ENCODE data around the gene POU2F1. TPM values are rescaled to one million over a fixed set of nuclear protein-coding genes. Genes with fewer than 3 reads are reported as not detected.
"Not testable (repeated sequence)": the region's sequence is repeated elsewhere in the genome, so short reads cannot be mapped to it uniquely, and the experiment has no call there.

POU2F1 gene
- total and polyA plus RNA-seq, 9 donors: 4.5 to 6.9 (median 5.9) TPM

DNA sequence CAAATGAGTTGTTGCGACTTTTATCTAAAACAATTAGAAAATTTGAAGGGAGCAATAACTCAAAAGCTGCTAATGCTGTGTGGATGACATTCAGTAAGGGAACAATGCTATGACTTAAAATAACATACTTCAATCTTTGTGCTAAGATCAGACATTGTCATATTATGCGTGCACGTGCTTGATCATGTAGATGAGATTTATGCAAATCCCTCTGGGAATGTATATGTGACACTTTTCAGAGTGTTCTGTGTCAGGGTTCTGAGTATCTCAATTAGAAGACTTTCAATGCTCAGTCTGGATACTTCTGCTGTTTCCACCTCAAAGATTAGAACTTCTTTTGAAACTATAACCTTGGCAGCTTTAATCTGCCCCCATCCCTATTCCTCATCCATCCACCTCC lies 18.6 kb upstream of the POU2F1 start:
- WGBS (ENCODE audit: insufficient coverage): no CpG with 5 or more reads among the region's 3 CpGs
- no peaks in the 10 kb centered on the region for H3K9me3 ChIP-seq (replicated peaks; ENCODE audit: control insufficient read depth, low read depth, low read length)

GRCh38 chr1:167205306-167206050 lies 15.2 kb upstream of the POU2F1 start:
- H3K36me3 ChIP-seq (ENCODE audit: control insufficient read depth, insufficient read depth, low read length); H3K27me3 ChIP-seq (ENCODE audit: control insufficient read depth, insufficient read depth, low read length); DNase-seq; H3K4me1 ChIP-seq (ENCODE audit: control insufficient read depth, insufficient read depth, low read length); H3K4me3 ChIP-seq (ENCODE audit: low read length); H3K27ac ChIP-seq (ENCODE audit: low read length); H3K9me3 ChIP-seq (replicated peaks; ENCODE audit: control insufficient read depth, low read depth, low read length): not testable (repeated sequence)
- no CpG with 5 or more reads among the region's 6 CpGs for WGBS (ENCODE audit: insufficient coverage)

More for the DNA sequence above, 18.6 kb upstream of the POU2F1 start:
- no peaks in the 10 kb centered on the region for H3K27me3 ChIP-seq (ENCODE audit: control insufficient read depth, insufficient read depth, low read length)
- no peak overlapping the region for H3K27ac ChIP-seq (ENCODE audit: low read length)
- DNase-seq: no peak
- H3K4me1 ChIP-seq (ENCODE audit: control insufficient read depth, insufficient read depth, low read length): no peaks in the 10 kb centered on the region
- no peak overlapping the region for H3K4me3 ChIP-seq (ENCODE audit: low read length)
- no peaks in the 10 kb centered on the region for H3K36me3 ChIP-seq (ENCODE audit: control insufficient read depth, insufficient read depth, low read length)

DNA sequence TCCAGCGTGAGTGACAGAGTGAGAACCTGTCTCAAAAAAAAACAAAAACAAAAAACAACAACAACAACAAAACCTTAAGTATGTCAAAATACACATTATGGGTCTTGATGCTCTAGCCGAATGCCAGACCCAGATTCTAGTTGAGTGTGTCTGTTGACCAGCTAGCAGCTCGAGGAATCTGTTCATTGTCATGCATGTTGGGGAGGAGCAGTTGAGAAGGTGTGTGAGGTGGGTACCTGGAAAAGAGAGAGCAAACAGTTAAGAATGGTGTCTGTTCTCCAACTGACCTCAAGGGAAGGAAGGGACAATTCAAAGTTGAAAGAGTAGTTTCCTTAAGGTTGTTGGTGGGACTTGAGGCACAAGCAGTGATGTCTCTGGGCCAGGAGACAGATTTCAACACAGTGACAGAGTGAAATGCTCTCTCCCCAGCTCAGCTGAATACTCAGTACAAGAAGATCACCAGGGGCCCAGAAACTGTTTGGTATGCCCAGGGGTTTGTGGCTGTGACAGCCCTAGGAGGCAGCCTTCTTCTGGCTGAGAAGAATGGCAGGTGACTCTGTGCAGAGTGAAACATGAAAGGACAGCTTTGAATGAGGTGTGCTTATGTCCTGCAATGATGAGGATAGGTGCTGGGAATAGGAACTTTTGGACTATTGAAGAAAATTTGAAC lies 14.4 kb upstream of the POU2F1 start:
- Histone ChIP-seq H3K4me1 (ENCODE audit: control insufficient read depth, insufficient read depth, low read length) (no peaks in the 10 kb centered on the region), H3K36me3 (ENCODE audit: control insufficient read depth, insufficient read depth, low read length) (no peaks in the 10 kb centered on the region), H3K4me3 (ENCODE audit: low read length) (no peak overlapping the region), H3K27ac (ENCODE audit: low read length) (no peak overlapping the region), H3K27me3 (ENCODE audit: control insufficient read depth, insufficient read depth, low read length) (no peaks in the 10 kb centered on the region), H3K9me3 (replicated peaks; ENCODE audit: control insufficient read depth, low read depth, low read length) (peaks cover 7% of the 10 kb centered on the region)
- WGBS (ENCODE audit: insufficient coverage): 50% methylated on average over 1 of the region's 3 CpGs
- no peak for DNase-seq

DNA sequence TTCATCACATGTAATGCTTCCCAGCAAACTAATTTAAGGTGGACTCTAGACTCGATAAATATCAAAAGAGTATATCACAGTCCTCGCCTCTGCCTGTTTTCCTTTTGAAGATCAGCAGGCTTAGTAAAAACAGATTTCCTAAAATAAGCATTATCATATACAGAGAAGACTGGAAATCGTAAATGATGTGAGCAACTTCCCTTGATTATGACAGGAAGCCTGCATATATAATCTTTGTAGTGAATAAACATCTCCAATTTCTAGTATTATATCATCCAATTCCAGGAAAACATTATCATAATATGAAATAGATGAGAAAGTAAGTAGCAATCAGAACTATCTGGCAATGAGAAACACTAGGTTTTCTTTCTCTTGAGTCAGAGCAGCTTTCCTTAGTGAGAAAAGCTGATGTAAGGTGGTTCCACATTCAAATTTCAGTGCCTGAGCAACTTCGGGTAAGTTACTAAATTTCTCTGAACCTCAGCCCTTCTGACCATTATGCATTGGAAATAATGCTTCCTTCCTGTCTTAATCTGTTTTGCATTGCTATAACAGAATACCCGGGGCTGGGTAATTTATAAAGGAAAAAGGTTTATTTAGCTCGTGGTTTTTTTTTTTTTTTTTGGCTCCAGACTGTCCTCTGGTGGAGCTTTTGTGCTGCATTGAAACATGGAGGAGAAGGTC lies 12.6 kb upstream of the POU2F1 start:
- Histone ChIP-seq H3K9me3 (replicated peaks; ENCODE audit: control insufficient read depth, low read depth, low read length) (peaks cover 7% of the 10 kb centered on the region), H3K27ac (ENCODE audit: low read length) (no peak overlapping the region), H3K36me3 (ENCODE audit: control insufficient read depth, insufficient read depth, low read length) (no peaks in the 10 kb centered on the region), H3K4me3 (ENCODE audit: low read length) (no peak overlapping the region), H3K27me3 (ENCODE audit: control insufficient read depth, insufficient read depth, low read length) (no peaks in the 10 kb centered on the region), H3K4me1 (ENCODE audit: control insufficient read depth, insufficient read depth, low read length) (no peaks in the 10 kb centered on the region)
- WGBS (ENCODE audit: insufficient coverage): no CpG with 5 or more reads among the region's 6 CpGs
- DNase-seq: no peak

DNA sequence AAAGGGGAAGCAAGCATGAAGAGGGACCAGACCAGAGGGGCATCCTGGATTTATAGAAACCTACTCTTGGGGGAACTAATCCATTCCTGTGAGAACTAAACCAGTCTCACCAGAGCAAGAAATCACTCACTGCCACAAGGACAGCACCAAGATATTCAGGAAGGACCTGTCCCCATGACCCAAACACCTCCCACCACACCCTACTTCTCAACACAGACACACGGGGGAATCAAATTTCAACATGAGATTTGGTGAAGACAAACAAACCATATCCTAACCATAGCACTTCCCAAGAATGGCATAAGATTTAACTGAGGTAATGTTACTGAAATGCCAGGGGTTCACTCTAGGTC lies 12.1 kb upstream of the POU2F1 start:
- H3K36me3 ChIP-seq (ENCODE audit: control insufficient read depth, insufficient read depth, low read length): no peaks in the 10 kb centered on the region
- no peak for DNase-seq
- peaks cover 7% of the 10 kb centered on the region for H3K9me3 ChIP-seq (replicated peaks; ENCODE audit: control insufficient read depth, low read depth, low read length)
- no peaks in the 10 kb centered on the region for H3K27me3 ChIP-seq (ENCODE audit: control insufficient read depth, insufficient read depth, low read length)
- H3K4me3 ChIP-seq (ENCODE audit: low read length): no peak overlapping the region
- WGBS (ENCODE audit: insufficient coverage): no CpG with 5 or more reads among the region's 1 CpG
- H3K4me1 ChIP-seq (ENCODE audit: control insufficient read depth, insufficient read depth, low read length): no peaks in the 10 kb centered on the region
- no peak overlapping the region for H3K27ac ChIP-seq (ENCODE audit: low read length)

GRCh38 chr1:167209044-167209443 lies 11.6 kb upstream of the POU2F1 start:
- DNase-seq: no peak
- Histone ChIP-seq H3K9me3 (replicated peaks; ENCODE audit: control insufficient read depth, low read depth, low read length) (peaks cover 7% of the 10 kb centered on the region), H3K36me3 (ENCODE audit: control insufficient read depth, insufficient read depth, low read length) (no peaks in the 10 kb centered on the region), H3K4me3 (ENCODE audit: low read length) (no peak overlapping the region), H3K4me1 (ENCODE audit: control insufficient read depth, insufficient read depth, low read length) (no peaks in the 10 kb centered on the region), H3K27me3 (ENCODE audit: control insufficient read depth, insufficient read depth, low read length) (no peaks in the 10 kb centered on the region), H3K27ac (ENCODE audit: low read length) (no peak overlapping the region)
- 44% methylated on average over 1 of the region's 1 CpG for WGBS (ENCODE audit: insufficient coverage)

- no peak overlapping the region for H3K4me3 ChIP-seq (ENCODE audit: low read length)
- DNase-seq: no peak
- H3K27ac ChIP-seq (ENCODE audit: low read length): no peak overlapping the region
- no peaks in the 10 kb centered on the region for H3K36me3 ChIP-seq (ENCODE audit: control insufficient read depth, insufficient read depth, low read length)
- H3K4me1 ChIP-seq (ENCODE audit: control insufficient read depth, insufficient read depth, low read length): no peaks in the 10 kb centered on the region
- H3K9me3 ChIP-seq (replicated peaks; ENCODE audit: control insufficient read depth, low read depth, low read length): peaks cover 7% of the 10 kb centered on the region
- H3K27me3 ChIP-seq (ENCODE audit: control insufficient read depth, insufficient read depth, low read length): no peaks in the 10 kb centered on the region
- 100% methylated on average over 2 of the region's 15 CpGs for WGBS (ENCODE audit: insufficient coverage)
Measured at GRCh38 chr1:167210966-167211674, 9.6 kb upstream of the POU2F1 start.

DNA sequence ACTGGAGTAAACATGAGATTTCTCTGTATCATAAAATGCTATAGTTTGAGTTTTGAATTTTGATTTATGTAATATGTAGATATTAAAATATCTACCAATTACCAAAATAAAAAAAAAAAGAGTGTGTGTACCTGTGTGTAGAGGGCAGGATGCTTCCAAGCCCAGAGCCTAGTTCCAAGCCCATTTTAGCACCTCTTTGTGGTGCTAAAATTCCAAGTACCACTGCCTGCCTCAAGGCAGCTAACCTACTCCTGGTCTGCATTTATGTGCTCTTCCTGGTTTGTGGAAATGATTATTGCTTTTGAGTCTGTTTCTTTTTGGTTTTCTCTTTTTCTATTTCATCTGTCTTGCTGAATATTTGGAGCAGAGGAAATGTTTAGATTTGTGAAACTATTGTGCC lies 8.7 kb upstream of the POU2F1 start:
- Histone ChIP-seq H3K9me3 (replicated peaks; ENCODE audit: control insufficient read depth, low read depth, low read length) (peaks cover 9% of the 10 kb centered on the region), H3K4me1 (ENCODE audit: control insufficient read depth, insufficient read depth, low read length) (no peaks in the 10 kb centered on the region), H3K27ac (ENCODE audit: low read length) (no peak overlapping the region), H3K4me3 (ENCODE audit: low read length) (no peak overlapping the region), H3K36me3 (ENCODE audit: control insufficient read depth, insufficient read depth, low read length) (no peaks in the 10 kb centered on the region), H3K27me3 (ENCODE audit: control insufficient read depth, insufficient read depth, low read length) (no peaks in the 10 kb centered on the region)
- no peak for DNase-seq

DNA sequence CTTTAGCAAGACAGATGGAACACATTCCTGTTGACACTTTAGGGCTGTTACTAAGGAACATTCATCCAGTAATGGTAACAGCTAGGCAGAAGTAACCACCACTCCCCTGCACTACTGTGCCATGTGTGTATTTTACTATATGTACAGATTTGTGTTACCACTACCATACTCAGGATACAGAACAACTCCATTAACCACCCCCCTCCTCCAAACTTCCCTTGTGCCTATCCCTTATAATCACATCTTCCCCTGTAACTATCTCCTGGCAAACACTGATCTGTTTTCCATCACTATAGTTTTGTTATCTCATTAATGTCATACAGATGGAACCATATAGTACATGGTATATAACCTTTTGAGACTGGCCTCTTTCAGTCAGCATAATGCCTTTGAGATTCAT lies 3.9 kb upstream of the POU2F1 start:
- H3K9me3 ChIP-seq (replicated peaks; ENCODE audit: control insufficient read depth, low read depth, low read length): peaks cover 2% of the 10 kb centered on the region
- no peaks in the 10 kb centered on the region for H3K27me3 ChIP-seq (ENCODE audit: control insufficient read depth, insufficient read depth, low read length)
- H3K36me3 ChIP-seq (ENCODE audit: control insufficient read depth, insufficient read depth, low read length): no peaks in the 10 kb centered on the region
- peaks cover 2% of the 10 kb centered on the region for H3K4me1 ChIP-seq (ENCODE audit: control insufficient read depth, insufficient read depth, low read length)
- DNase-seq: no peak
- no peak overlapping the region for H3K4me3 ChIP-seq (ENCODE audit: low read length)
- H3K27ac ChIP-seq (ENCODE audit: low read length): no peak overlapping the region

DNA sequence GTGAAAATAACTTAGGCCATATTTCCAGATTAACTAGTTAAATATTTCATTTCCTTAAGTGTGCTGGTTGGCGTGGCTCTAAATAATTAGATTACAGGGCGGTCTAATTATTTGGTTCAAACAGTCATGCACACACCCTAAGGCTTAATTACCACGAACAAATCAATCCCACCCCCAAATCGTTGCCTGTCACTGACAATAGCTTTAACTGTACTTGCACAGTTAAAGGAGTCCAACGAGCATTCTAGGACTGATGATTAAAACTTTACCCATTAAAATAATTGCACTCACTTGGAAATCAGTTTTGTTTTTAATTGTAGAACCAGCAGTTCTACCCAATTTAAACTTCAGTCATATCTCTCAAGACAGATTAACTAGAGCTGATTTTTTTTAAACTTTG lies 1.5 kb upstream of the POU2F1 start:
- Histone ChIP-seq H3K27me3 (ENCODE audit: control insufficient read depth, insufficient read depth, low read length) (no peaks in the 10 kb centered on the region), H3K4me3 (ENCODE audit: low read length) (peak overlapping the region; percentile 100), H3K36me3 (ENCODE audit: control insufficient read depth, insufficient read depth, low read length) (no peaks in the 10 kb centered on the region), H3K4me1 (ENCODE audit: control insufficient read depth, insufficient read depth, low read length) (peaks cover 7% of the 10 kb centered on the region), H3K27ac (ENCODE audit: low read length) (no peak overlapping the region), H3K9me3 (replicated peaks; ENCODE audit: control insufficient read depth, low read depth, low read length) (peaks cover 2% of the 10 kb centered on the region)
- DNase-seq: no peak
- no CpG with 5 or more reads among the region's 5 CpGs for whole genome bisulfite sequencing (ENCODE audit: insufficient coverage)
